Adipose tissue (tissue), 3 donors: ENCODE measurements around the gene PDIA6. TPM values are rescaled to one million over a fixed set of nuclear protein-coding genes. Genes with fewer than 3 reads are reported as not detected.
"Not testable (repeated sequence)": the region's sequence is repeated elsewhere in the genome, so short reads cannot be mapped to it uniquely, and the experiment has no call there.

ENCODE experiments used
- H3K27ac ChIP-seq: one replicate; pipeline ENCODE4 v1.5.1; 2013; ENCODE audit warnings: low read depth, low read length
- WGBS, 3 donors: extraction: QIAGEN DNeasy Blood & Tissue Kit; methylation state at CpG; one replicate each; pipeline ENCODE4 v1.1.7; 2013; 5-methylcytosine and 5-hydroxymethylcytosine counted together
- polyA plus RNA-seq, 3 donors: library from polyadenylated mRNA; stranded (reverse); fragments of 200-250 nt; gene quantifications; one replicate each; pipeline ENCODE4 v1.2.3, GENCODE V29; 2013
- donor health status: healthy with polysubstance abuse.
- donor health status: Bipolar disorder and iron deficiency.
- donor health status: healthy.

The PDIA6 gene
- polyA plus RNA-seq, 3 donors = 71.5 to 164 (median 124) TPM

DNA sequence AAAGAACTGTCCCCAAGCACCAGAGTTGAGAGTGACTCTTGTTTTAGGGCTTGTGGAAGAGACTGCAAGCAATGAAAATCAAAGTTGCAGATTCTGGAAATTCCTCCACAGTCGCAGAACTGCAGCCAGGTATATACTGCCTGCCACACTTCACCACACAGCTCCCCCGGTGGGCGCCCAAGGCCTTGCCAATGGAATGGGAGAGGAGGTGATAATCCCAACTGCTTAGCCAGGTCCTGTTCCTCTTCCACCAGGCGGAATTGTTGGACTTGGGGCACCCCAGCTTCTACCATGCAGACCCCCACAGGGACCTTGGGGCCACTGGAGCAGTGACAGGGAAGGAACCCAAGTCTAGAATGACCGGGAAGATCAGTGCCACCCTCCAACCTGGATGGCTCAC, 4.8 kb upstream of the PDIA6 start:
- H3K27ac ChIP-seq = no peak overlapping the region
- WGBS, 3 donors = 55 to 64% (median 55%) methylated on average over 5 of the region's 5 CpGs

DNA sequence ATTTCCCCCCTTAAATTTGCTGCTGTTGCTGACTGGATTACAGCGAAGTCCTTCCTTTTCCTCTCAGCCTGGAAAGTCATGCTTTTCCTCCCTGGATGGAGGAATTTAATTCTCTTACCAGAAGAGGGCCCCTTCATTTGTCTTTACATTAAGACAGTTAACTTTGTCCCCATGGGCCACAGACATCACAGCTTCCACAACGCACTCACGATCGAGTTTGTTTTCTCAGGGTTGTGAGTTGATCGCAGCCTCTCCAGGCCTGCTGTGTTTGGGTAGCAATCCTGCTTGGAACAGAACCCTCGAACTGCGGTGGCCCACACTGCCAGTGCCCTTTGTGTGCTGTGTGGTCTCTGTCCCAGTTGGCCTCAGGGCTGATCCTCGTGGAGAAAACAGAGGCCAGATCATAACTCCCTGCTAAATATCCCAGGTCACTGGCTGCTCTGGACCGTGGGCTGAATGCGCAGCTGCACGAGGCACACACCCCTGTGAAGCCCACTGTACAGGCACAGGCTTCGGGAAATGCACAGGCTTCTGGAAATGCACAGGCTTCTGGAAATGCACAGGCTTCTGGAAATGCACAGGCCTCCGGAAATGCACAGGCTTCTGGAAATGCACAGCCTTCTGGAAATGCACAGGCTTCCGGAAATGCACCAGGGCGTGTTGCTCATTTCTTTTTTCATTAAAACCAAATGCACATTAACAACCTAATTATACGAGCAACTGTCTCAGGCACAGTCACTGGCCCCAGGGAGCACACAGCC, 2.2 kb upstream of the PDIA6 start:
- H3K27ac ChIP-seq = no peak overlapping the region
- WGBS, 3 donors = 55 to 67% (median 63%) methylated on average over 16 of the region's 16 CpGs

DNA sequence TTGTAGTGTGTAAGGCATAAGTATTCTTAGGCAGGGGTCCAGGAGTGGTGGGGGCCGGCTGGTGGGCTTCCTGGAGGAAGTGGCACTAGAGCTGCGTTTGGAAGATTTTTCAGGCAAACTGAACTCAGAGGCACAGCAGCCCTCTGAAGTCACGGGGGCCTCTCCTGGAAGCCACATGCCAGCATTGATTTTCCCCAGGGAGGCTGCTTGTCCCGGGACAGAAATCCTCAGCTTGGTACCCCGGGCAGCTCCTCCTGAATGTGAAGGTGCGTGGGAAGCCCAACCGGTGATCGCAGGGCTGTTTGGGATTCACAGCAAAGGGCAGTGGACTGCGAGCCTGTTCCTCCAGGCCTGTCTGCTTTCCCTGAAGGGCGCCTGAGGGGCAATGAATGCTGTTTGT, 1.6 kb upstream of the PDIA6 start:
- no peak overlapping the region for H3K27ac ChIP-seq
- 48 to 63% (median 56%) methylated on average over 10 of the region's 10 CpGs for WGBS, 3 donors

DNA sequence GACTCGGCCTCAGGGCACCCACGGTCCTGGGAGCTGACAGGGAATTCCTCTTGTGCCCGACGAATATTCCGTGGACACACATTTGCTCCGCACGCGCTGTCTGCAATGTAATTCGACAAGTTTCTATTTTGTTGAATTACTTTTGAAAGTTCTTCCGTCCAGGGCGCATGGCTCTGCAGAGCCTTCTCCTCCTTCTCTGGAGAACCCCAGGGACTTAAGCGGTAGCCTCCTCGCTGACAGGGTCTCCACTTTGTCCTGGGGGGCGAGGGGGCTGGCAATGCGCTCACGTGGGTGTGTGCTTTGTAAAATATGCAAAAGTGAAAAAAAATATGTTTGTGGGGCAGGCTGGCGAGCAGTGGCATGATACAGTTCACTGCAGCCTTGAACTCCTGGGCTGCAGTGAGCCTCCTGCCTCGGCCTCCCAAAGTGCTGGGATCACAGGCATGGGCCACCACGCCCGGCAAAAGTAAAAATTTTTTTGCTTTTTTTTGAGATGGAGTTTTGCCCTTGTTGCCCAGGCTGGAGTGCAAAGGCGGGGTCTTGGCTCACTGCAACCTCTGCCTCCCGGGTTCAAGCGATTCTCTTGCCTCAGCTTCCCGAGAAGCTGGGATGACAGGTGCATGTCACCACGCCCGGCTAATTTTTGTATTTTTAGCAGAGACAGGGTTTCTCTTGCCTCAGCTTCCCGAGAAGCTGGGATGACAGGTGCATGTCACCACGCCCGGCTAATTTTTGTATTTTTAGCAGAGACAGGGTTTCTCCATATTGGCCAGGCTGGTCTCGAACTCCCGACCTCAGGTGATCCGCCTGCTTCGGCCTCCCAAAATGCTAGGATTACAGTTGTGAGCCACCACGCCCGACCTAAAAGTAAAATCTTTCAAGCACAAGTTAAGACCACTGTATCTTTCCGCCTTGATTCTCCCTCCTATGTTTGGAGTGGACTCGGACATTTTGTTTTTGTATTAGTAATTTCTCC, 866 bp upstream of the PDIA6 start:
- WGBS, 3 donors = 53 to 54% (median 54%) methylated on average over 37 of the region's 37 CpGs

DNA sequence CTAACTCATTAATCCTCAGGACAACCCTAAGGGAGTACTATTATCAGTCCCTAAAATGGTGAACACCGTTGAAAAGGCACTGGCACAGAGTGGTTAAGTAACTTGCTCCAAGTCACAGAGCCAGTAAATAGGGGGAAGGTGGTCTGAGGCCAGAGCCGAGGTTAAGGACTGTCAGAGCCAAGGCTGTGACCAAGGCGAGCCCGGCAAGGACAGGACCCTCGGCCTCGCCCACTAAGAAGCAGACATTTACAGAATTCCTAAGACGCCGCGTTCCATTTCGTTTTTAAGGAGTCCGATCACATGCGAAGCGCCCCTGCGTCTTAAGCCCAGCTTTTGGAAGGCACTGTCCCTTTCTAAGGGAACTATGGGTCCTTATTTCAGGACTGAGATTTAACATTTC, 1.1 kb downstream of the PDIA6 start:
- whole genome bisulfite sequencing, 3 donors = 4 to 13% (median 6%) methylated on average over 14 of the region's 14 CpGs
- H3K27ac ChIP-seq = no peak overlapping the region

More for the DNA sequence above, 866 bp upstream of the PDIA6 start:
- not testable (repeated sequence) for H3K27ac ChIP-seq

DNA sequence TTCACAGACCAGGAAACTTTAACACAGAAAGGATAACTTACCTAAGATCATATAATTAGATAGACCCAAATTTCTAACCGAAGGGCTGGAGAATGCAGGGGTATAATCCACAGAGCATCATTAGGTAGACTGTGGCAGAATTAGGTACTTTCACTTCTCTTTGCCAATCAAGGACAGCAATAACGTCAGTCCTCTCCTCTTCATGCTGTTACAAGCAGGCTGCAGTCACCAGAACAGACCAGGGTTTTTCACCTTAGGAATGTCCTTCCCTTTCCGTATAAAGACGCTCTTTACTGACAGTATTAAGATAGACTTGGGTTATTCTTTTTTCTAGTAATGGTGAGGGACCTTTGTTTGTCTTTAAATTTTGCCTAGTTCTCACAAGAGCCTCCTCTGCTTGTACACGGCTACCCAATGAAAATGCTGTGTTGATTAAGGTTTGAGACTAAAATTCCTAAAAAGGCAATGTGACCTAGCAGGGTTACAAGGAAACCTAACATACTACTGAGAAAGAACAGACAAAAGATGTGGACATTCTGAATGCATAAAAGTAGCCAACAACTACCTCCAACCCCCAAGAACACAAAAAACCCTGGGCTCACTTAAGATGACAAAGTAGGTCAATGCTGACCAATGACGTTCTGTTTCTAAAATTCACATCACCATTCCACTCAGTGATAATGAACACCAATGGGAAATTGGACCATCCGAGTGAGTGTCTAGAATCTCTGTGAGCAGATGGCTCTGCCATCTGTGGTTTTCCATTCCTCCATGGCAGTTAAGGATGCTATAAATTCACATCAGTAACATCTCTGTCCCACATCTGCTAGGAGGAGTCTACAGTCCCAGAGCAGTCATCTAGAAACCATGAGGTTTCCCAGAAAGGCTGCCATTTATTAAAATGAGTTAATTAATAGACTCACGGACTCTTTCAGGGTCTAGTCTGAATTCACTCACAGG, 2.1 kb downstream of the PDIA6 start:
- no peak overlapping the region for H3K27ac ChIP-seq
- 29 to 54% (median 50%) methylated on average over 8 of the region's 8 CpGs for WGBS, 3 donors

DNA sequence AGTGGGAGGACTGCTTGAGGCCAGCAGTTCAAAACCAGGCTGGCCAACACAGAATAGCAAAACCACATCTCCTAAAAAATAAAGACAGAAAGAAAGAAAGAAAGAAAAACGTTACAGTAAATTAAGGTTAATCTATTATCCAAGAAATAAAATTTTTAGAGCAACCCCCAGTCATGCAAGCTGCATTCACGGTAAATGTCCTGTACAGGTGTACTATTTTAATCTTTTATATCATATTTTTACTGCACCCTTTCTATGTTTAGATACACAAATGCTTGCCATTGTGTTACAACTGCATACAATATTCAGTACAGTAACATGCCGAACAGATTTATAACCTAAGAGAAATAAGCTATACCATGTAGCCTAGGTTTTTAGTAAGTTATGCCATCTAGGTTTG, 6.0 kb downstream of the PDIA6 start:
- WGBS, 3 donors = 52 to 87% (median 85%) methylated on average over 3 of the region's 3 CpGs
- H3K27ac ChIP-seq = no peak overlapping the region

DNA sequence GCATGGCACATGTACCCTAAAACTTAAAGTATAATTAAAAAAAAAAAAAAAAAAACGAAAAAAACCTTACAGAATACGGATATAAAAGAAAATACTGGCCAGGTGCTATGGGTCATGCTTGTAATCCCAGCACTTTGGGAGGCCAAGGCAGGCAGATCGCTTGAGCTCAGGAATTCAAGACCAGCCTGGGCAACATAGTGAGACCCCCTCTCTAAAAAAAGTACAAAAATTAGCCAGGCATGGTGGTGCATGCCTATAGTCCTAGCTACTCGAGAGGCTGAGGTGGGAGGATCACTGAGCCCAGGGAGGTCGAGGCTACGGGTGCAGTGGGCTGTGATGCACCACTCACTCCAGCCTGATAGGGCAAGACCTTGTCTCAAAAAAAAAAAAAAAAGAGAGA, 6.6 kb downstream of the PDIA6 start:
- H3K27ac ChIP-seq = not testable (repeated sequence)
- WGBS, 3 donors = 88 to 89% (median 89%) methylated on average over 6 of the region's 6 CpGs

DNA sequence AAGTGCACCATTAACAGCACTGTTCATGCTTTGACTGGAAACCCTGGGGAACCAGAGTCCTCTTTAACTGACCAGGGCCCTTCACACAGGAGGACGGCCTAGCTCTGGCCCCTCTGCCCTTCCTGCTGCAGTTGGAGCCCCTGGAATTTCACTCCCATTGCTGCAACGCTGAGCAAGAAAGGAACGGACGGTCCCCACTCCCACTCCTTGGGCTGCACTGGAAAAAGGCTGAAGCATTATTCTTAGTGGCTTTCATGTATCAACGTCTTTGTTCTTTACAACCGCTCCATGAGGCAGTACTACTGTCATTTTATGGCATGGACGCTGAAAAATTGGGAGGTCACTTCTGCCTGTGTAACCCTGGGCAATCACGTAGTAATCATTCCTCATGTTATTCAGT, 9.9 kb downstream of the PDIA6 start:
- peak overlapping the region; percentile 38 for H3K27ac ChIP-seq
- 57 to 86% (median 82%) methylated on average over 8 of the region's 8 CpGs for WGBS, 3 donors

DNA sequence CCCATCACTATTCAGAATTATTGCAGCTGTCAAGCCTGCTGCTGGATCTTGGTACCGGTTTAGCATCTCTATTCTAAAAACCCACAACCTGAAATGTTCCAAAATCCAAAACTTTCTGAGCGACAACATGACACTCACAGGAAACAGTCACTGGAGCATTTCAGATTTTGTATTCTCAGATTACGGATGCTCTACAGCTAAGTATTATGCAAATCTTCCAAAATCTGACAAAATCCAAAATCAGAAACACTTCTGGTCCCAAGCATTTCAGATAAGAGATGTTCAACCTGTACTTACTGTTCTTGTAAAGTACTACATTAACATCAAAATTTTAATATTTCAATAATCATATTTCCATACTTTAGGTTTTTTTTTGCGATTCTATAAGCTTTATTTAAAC, 12.4 kb downstream of the PDIA6 start:
- 93% methylated on average over 4 of the region's 4 CpGs for WGBS, 3 donors
- H3K27ac ChIP-seq = no peak overlapping the region

DNA sequence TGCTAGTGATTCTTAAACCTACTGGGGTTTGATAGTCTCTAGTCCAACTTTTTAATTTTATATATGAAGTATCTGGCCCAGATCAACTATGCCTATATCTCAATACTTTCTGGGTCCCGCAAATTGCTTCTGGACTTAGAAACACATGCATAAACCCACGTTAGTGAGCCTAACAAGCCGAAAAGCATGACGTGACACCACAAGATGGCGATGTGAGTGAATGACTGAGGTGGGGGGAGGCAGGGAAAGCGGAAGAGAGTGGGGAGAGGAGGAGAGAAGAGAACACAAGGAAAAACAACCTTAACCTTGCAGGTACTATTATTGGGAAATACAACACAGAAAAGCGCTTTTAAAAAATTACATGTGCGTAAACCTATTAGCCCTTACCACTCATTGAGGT, 13.8 kb downstream of the PDIA6 start:
- no peak overlapping the region for H3K27ac ChIP-seq
- 79 to 87% (median 84%) methylated on average over 8 of the region's 8 CpGs for WGBS, 3 donors

DNA sequence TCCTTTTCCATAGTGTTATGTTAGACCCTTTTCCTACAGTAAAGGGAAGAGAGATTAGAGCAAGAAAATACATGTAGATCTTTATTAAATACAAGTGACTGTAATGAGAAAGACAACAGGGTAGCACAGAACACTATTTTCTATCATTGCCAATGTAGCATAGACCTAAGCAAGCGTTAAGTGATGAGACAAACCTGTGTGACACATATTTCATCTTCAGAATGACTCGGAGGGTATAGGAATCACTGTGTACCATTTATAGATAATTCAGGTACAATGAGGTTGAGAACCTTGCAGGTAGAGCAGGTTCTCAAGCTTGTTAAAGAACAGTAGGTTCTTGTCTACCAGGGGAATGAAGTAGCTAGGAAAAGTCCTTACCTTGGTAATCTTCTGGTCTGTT, 15.9 kb downstream of the PDIA6 start:
- WGBS, 3 donors = 88 to 95% (median 94%) methylated on average over 2 of the region's 2 CpGs
- no peak overlapping the region for H3K27ac ChIP-seq

DNA sequence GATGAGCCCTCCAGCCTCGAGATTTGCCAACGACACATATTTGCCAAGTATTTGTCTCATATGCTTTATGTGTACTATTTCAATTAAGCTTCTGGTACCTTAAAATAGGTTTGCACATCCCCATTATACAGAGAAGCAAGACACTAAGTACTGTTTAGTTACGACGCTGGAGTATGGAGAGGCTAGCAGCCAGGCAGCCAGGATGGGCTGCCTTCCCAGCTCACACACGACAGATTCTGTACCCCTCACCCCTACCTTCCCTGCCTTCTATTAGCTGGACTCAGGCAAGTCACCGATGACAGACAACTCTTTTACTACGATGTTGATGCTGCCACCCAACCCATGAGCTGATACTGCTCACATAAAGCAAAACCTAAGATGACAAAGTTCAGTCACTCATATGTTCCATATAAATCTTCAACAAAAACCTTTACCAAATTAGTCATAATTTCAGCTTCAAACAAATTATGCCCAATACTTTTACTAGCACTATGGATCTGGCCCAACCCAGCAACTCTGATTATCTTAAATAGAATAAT, 17.0 kb downstream of the PDIA6 start:
- H3K27ac ChIP-seq = no peak overlapping the region
- WGBS, 3 donors = 63 to 74% (median 69%) methylated on average over 7 of the region's 7 CpGs

DNA sequence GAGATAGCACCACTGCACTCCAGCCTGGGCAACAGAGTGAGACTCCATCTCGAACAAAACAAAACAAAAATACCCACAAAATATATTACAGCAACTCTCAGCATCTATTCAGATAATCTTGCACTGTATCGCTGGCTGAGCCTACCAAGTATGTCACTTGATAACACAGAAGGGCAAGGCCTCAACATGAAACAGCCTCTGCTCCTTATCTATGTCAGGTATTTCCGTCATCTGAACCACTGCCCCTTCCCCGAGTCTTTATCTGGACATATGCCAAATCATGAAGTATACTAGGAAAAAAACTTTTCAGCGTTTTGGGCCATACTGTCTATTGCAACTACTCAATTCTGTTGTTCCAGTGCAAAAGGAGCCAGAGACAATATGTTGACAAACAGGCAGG, 17.7 kb downstream of the PDIA6 start:
- H3K27ac ChIP-seq = no peak overlapping the region
- WGBS, 3 donors = 49 to 78% (median 75%) methylated on average over 5 of the region's 5 CpGs

DNA sequence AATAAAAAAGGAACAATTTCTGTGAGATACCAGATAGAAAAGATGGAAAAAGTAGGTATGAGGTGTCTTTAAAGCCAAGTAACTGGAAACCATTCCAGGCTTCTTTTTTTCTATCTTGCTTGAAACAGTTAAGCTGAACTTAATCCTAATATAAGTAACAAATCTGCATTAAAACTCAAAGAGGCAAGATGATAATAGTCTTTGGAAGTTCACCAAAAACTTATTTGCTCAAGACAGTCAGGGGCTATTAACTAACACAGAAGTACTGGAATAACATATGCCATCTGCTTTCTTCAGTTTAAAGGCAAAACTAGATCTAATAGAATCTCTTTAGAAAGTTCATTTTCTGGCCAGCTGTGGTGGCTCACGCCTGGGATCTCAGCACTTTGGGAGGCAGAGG, 18.8 kb downstream of the PDIA6 start:
- H3K27ac ChIP-seq = no peak overlapping the region
- WGBS, 3 donors = 80 to 92% (median 90%) methylated on average over 1 of the region's 1 CpG

DNA sequence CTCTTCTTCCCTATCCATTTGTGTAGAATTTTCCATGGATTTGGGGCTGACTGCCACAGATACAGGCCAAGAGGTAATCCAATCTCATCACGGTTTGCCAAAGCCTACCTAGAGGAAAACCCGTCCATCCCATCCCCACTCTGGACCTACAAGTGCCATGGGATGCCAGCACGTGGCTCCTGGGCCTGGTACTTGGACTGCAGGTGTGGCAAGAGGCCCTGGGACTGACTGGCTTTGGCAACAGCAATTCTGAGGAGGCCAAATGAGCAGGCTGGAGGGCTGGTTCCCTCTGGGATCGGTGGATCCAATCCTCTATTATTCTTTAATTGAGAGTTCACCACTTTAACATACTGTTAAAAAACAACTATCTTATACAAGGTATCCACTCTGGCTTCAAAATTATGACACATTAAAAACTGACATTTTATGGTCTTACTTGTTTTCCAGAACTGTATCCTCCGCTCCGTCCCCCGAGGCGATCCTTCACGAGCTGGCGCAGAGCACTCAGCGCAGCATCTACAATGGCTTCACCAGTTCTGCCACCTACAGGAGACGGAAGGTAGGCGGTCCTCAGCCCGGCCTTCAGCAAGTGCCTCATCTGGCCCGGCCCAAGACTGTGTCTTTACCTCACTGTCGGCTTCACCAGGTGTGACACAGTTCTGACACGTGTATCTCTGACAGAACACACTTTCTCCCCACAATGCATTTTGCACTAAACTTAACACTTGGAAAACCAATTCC, 19.8 kb downstream of the PDIA6 start:
- 92 to 94% (median 93%) methylated on average over 17 of the region's 17 CpGs for WGBS, 3 donors
- H3K27ac ChIP-seq = no peak overlapping the region

DNA sequence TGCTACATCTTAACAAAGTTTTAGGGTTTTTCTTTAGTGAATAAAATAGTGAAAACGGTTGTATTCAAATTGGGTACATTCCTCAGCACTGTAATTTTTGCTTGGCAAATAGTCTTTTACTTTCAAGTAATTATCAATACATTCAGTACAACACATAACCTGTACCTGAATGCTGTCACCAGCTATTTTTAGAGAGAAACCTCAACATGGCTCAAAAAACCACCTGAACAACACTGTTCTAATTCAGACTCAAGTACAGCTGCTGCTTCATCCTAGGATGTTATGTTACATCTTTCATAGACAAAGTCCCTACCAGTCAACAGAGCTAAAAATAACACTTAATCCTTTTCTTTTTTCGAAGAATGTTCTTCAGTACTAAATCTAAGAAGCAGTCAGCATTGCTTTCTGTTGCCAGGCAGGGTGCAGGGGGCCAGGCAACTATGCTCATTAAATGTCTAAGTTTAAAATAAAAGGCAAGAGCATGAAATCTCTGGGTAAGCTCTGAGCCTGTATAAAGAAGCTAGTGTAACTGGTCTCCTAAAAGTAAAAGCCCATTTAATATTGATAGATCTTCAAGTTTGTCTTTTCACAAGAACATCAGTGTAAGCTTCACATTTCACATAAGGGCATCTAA, 20.5 kb downstream of the PDIA6 start:
- no peak overlapping the region for H3K27ac ChIP-seq
- WGBS, 3 donors = 71 to 87% (median 86%) methylated on average over 2 of the region's 2 CpGs
